HG03095 (cell line): ENCODE data around the gene UBE2A.

Experiments used
- ATAC-seq: cut with Tn5 transposase; IDR thresholded peaks from one replicate; pipeline ENCODE4 v1.9.1; 2021; ENCODE audit warnings: moderate library complexity; ENCODE audit not compliant: unreplicated experiment

Gene UBE2A

DNA sequence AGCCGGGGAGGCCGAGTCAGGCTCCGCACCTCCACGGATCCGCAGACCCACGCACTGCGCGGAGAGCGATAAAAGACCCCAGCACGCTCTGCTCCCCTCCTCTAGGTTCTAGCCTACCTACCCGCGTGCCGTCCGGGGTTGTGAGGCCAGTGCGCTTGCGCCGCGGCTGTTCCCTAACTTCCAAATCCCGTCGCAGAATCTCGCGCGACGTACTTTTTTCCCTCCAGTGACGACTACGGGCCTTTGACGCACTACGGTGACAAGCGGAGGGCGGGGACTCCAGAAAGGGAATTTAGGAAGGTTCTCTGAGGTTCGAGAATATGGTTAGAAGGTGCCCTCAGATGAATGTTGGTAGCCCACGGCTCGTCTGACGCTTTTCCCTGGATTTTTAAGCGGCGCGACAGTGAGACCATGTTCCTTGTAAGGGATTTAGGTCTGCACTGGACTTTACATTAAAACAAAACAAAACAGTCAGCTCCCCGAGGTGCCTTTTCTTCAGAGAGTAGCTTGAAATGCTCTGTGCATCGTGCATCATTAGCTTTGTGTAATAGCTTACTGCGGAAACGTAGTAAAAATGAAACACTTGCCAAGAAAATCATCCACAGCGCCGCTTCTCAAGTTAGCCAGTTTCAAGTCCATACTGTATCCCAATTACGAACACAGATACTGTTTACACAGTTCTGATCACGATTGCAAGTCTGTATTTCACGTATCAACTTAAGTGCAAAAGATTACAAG is 32.1 kb downstream of the UBE2A start, which contains the start of gene NKRF:
Gene NKRF (minus strand): TSS at position 145 of the 738 bp plus-strand sequence.
- peak; percentile 81 for ATAC-seq

DNA sequence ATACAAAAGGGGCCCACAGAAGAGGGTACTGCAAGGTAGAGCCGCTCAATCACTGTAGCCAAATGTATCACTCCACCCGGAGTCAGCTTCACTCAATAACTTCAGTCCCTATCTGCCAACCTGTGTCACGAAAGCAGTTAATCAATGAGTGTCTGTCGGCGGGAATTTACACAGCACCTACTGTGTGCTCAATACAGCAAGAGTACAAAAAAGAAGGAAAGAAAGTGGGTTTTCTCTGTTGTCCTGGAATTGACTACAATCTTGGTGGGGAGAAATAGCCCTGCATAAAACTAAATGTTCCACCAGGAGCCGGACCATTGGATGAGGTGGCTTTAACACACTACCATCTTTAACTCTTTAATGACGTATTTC is 32.6 kb downstream of the UBE2A start:
- no peak for ATAC-seq

DNA sequence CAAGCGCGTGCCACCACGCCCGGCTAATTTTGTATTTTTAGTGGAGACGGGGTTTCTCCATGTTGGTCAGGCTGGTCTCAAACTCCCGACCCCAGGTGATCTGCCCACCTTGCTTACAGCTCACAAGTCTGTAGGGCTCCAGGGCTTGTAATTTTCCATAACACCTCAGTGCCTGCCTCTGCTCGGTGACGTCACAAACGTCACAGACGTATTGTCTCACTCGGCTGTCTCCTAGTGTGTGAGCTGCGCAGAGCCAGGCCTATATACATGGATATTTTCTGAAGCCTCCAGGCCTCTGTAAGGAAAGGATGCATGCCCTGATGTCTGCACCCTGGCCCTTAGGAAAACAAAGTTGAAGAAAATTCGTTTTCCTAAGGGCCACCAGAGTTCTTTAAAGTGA is 40.4 kb downstream of the UBE2A start:
- ATAC-seq, result no peak

DNA sequence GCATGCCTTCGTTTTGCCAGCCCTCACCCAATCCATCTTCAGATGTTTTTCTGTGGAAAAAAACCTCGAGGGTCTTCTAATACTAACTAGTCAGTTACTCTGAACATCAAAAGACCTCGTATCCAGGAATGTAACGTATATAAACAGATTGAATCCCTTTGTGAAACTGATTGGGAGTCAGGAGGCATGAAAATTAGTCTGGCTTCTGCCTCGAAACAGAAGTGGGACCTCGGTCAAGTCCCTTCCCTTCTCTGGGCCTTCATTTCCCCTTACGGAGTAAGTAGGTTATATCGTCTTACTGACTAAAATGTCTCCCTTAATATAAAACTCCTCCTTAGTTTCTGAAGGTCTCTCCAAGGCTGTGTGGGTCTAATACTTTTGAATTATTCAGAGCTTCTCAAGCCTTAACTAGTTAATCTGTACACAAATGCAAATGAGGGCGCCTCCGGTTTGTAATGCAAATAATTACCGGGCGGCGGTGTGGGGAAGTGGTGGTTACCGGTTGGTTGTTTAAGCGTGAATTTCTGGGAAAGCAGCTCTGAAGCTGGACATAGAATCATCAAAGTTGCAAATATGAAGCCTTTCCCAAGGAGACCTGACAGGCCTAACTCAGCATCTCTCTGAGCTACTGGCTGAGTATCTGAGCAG is 43.3 kb downstream of the UBE2A start:
- peak; percentile 59 for ATAC-seq

DNA sequence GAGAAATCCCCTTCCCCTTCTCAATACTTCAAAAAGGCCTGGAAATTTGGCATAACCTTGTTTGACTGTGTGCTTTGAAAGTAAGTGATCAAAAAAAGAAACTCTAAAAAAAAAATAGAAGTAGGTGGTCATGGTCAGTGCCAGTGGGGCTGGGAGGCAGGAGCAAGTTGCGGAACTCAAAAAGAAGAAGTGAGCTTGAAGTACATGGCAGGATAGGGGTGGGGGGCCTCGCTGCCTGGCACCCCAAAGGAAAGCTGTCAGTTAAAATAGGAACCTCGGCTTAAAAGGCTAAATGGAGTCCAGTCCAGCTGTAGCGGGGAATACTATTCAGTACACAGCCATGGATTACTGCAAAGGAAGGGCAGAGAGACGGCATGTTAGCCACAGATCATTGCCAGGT is 44.1 kb downstream of the UBE2A start:
- ATAC-seq, result no peak

DNA sequence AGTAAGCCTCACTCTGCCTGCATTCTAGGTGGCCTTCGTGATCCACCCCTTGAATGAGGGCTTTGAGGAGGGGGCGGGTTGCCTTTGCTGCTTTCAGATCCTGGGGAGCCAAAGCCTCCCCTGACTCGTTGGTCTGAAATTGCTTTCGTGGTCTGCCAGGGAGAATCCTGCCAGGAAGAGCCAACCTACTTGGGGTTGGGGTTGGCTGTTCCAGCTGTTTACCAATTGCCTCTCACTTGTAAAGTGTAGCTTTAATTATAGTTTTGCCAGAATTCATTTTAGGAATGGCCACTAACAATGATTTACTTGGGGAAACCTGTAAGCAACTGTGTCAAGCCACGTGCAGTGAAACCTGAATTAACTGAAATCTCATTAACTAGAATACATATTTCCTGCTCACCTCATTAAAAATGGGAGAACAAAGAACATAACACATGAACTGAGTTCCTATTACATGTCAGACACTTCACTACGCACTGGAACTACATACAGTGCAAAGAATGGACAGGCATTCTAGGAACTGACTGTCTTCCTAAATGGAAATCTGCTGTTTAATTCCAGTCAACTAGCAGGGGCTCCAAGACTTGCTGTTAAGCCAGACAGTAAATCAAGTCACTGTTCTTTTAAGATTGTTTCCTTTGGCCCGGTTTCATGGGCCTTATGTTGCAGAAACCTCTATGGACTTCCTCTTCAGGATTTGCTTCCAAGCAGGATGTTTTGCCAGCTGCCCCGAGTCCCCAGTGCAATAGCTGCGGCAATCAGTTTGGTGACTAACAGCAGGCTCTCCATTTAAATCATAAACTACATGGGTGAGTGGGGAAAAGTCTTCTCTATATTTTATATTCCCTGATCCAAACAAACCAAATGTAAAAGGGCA is 48.2 kb downstream of the UBE2A start:
- ATAC-seq, result no peak

DNA sequence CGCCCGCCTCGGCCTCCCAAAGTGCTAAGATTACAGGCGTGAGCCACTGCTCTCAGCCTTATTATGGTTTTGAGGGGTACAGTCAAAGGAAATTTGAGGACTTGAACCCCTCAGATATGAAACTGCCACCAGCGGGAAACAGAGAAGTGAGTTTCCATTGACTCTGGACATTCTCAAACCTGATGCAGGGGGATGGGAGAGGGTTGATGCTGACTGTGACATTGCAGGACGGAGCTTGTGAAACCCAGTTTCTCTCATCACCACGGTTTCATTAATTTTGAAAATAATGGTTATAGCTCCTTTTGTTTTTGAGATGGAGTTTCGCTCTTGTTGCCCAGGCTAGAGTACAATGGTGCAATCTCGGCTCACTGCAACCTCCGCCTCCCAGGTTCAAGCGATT is 50.1 kb downstream of the UBE2A start:
- no peak for ATAC-seq

DNA sequence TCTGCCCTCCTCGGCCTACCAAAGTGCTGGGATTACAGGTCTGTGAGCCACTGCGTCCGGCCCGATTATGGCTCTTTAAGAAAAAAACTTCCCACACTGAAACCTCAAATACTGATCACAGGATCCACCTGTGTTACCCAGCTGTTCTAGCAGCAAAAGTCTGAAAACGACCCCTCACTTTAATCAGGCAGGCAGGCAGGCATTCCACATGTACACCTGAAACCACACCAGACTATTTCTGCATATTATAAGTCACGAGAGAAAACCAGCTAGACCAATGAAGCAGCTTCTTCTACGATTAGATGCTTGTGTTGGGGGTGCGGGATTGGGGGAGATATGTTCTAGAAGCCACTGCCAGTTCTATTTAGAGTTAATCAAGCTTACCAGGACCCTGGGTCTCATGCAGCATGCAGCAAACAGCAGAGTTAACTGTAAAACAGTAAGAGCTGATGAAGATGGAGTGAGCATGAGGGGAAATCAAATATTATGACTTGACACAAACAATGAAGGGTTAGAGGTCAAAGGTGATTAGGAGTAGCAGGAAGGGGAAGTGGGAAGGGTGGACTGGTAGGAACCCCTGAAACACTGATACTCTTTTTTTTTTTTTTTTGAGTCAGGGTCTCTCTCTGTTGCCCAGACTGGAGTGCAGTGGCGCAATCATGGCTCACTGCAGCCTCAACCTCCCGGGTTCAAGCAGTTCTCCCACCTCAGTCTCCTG is 50.7 kb downstream of the UBE2A start:
- no peak for ATAC-seq

DNA sequence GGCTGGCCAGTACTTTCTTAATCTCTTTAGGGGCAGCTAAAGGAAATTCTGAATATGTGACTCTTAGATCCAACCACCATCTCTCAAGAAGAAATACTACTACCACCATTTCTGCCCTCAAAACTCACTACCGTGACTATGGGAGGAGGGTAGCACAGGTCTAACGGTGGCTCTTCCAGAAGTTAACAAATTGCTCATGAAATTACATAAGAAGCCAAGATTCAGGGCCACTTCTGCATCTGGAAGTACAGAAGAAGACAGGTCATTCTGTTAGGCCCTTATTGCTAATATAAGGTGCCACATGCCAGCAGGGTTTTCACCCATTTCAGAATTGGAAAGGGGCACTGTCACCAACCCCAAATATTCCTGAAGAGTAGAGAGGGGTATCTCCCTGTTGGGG is 51.5 kb downstream of the UBE2A start:
- no peak for ATAC-seq
